H1 (cell line): Measurements from ENCODE around the gene TLNRD1. TPM values are rescaled to one million over a fixed set of nuclear protein-coding genes. Genes with fewer than 3 reads are reported as not detected.

ENCODE experiments used
- BACH1 ChIP-seq: IDR thresholded peaks from 2 replicates; pipeline ENCODE4 v1.6.1; 2012; ENCODE audit warnings: low read length, improper control_type of control experiment
- CREB1 ChIP-seq: IDR thresholded peaks from 2 replicates; pipeline ENCODE4 v1.6.1; 2012; ENCODE audit warnings: inconsistent platforms
- CTBP2 ChIP-seq: IDR thresholded peaks from 2 replicates; pipeline ENCODE4 v1.7.0; 2011; ENCODE audit warnings: borderline replicate concordance, mild to moderate bottlenecking, moderate library complexity, mixed read lengths, low read length; ENCODE audit not compliant: insufficient read depth, insufficient read length
- KDM5A ChIP-seq: fragments of 200-600 bp; IDR thresholded peaks from 2 replicates; pipeline ENCODE4 v1.7.1; 2012; ENCODE audit warnings: mild to moderate bottlenecking, low read length, inconsistent platforms, mixed read lengths
- PHF8 ChIP-seq: fragments of 200-600 bp; sonication (generic); conservative IDR thresholded peaks from 2 replicates; pipeline ENCODE4 v1.7.1; 2012; ENCODE audit warnings: low read depth, mild to moderate bottlenecking, inconsistent platforms, low read length, moderate library complexity
- POLR2A ChIP-seq, 2 experiments: IDR thresholded peaks; 1 replicate in 1 of 2; 2 replicates in 1 of 2; pipeline ENCODE4 v1.6.1; 2011; ENCODE audit warnings: low read depth in 2 of 2, low read length in 2 of 2, mild to moderate bottlenecking in 2 of 2; ENCODE audit errors: control extremely low read depth in 1 of 2
- polyA plus RNA-seq, 7 experiments: library from polyadenylated mRNA; depleted of rRNA in 3 of 7; stranded (reverse) in 5 of 7; unstranded in 2 of 7; fragments of >200 nt in 5 of 7; fragments of 200-250 nt in 2 of 7; gene quantifications; 1 replicate in 5 of 7; 2 replicates in 1 of 7; 4 replicates in 1 of 7; pipeline versions ENCODE4 v1.2.1 to v1.2.3, GENCODE V29; 2011 to 2013; ENCODE audit warnings: missing spikeins in 2 of 7, mixed read lengths in 2 of 7
- total RNA-seq: library from RNA; stranded (reverse); fragmentation: NEBNext Ultra II Directional; extraction: Animal tissue kit (Norgen Biotek cat#: 25700); gene quantifications from 2 replicates; pipeline ENCODE4 v1.2.1, GENCODE V29; 2021
- TF ChIP-seq, protein P1 (sequence below): IDR thresholded peaks from 2 replicates; pipeline ENCODE4 v1.6.1; 2011; ENCODE audit warnings: low read depth, mild to moderate bottlenecking, low read length; ENCODE audit not compliant: insufficient read depth

Gene TLNRD1
- total and polyA plus RNA-seq, 2 of the 8 experiments (the other 6 are each of a cell fraction or from before 2014, with no cell fraction given), result 12.2 to 20.5 TPM

DNA sequence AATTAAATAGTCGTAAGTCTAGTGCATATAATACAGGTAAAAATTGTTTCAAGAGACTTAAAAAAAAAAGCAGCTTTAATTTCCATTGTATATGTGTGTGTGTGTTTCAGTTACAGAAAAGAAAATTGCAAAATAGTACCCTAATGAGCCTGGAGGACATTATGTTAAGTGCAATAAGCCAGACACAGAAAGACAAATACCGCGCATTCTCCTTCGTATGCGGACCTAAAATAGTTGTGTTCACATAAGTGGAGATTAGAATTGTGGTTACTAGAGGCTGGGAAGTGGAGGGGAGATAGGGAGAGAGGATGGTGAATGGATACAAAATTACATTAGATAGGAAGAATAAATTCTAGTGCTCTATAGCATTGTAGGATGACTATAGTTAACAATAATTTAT, 14.7 kb upstream of the TLNRD1 start (continued):
- TF ChIP-seq CTBP2 (no peak), KDM5A (no peak), PHF8 (no peak), POLR2A (IDR thresholded peaks at IDR 0.05; ENCODE audit: control extremely low read depth in 1 of 2, low read depth in 2 of 2, low read length in 2 of 2) (no peak), CREB1 (no peak), BACH1 (no peak)
- TF ChIP-seq, protein P1, sequence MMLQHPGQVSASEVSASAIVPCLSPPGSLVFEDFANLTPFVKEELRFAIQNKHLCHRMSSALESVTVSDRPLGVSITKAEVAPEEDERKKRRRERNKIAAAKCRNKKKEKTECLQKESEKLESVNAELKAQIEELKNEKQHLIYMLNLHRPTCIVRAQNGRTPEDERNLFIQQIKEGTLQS, result no peak
